NT2/D1 (cell line): ENCODE measurements around the gene NHS.

Experiments
- YY1 ChIP-seq: IDR thresholded peaks from 2 replicates; pipeline ENCODE4 v1.6.1; 2011; ENCODE audit not compliant: insufficient read length, insufficient read depth
- ZNF274 ChIP-seq: IDR thresholded peaks from 2 replicates; pipeline ENCODE4 v1.6.1; 2011; ENCODE audit warnings: mild to moderate bottlenecking, low read depth, low read length

- TF ChIP-seq ZNF274, result no peak
- TF ChIP-seq YY1, result no peak
Observed at GRCh38 chrX:17519358-17519757, 144.4 kb downstream of the NHS start.
